ENCODE measurements around the gene SMAGP. TPM values are rescaled to one million over a fixed set of nuclear protein-coding genes. Genes with fewer than 3 reads are reported as not detected.

SMAGP gene
- total RNA-seq, 1 experiment from 2014 or later: 62.5 TPM

- CTCF ChIA-PET: no interaction called here
- peak overlapping the region; percentile 80 for H3K4me2 ChIP-seq (ENCODE audit: low read length)
- H3K27ac ChIP-seq (ENCODE audit: low read length): no peak overlapping the region
- H3K27me3 ChIP-seq (ENCODE audit: low read length): no peaks in the 10 kb centered on the region
- H3K4me3 ChIP-seq (ENCODE audit: low read length): peak overlapping the region; percentile 66
- no peak overlapping the region for H2AFZ ChIP-seq (ENCODE audit: low read length)
- peak overlapping the region; percentile 59; the same call in 1 of the 2 replicates for H3K9ac ChIP-seq (ENCODE audit: low read length)
- no peaks in the 10 kb centered on the region for H3K9me2 ChIP-seq (replicated peaks; ENCODE audit: low read length)
- no peaks in the 10 kb centered on the region for H4K20me1 ChIP-seq (ENCODE audit: low read length)
- TF ChIP-seq CTCF (conservative IDR thresholded peaks at IDR 0.05; ENCODE audit: low read depth, low read length) (no peak), EZH2phosphoT487 (IDR thresholded peaks at IDR 0.05; ENCODE audit: borderline replicate concordance, low read length) (no peak), EZH2 (IDR thresholded peaks at IDR 0.05; ENCODE audit: low read length, unreplicated experiment) (no peak)
- intact Hi-C loops (cut with micrococcal nuclease): no loop called here
- no peaks in the 10 kb centered on the region for H3F3A ChIP-seq (ENCODE audit: low read length, unreplicated experiment)
- no TSS peak for BruUV-seq (replicated peaks)
- no peaks in the 10 kb centered on the region for H3K79me2 ChIP-seq (ENCODE audit: low read length)
- ATAC-seq: peak; percentile 28
- H3K36me3 ChIP-seq (ENCODE audit: low read depth, low read length): no peaks in the 10 kb centered on the region
- H3K9me3 ChIP-seq (ENCODE audit: low read length): no peaks in the 10 kb centered on the region
- POLR2A ChIA-PET (ENCODE audit: unreplicated experiment): interaction anchor here (0.5 to 0.6 kb wide), 2 partner anchors 413 to 684 kb away, joined by 3 to 4 read pairs; no protein-coding TSS in a partner anchor
- H3K4me1 ChIP-seq (ENCODE audit: insufficient read depth, low read length): no peaks in the 10 kb centered on the region
- DNase-seq: no peak
Observed at GRCh38 chr12:51217133-51217967, 52.9 kb downstream of the SMAGP start.

- TF ChIP-seq CTCF (conservative IDR thresholded peaks at IDR 0.05; ENCODE audit: low read depth, low read length): no peak
- Histone ChIP-seq H3K9ac (ENCODE audit: low read length) (no peak overlapping the region), H3K4me2 (ENCODE audit: low read length) (no peak overlapping the region), H3F3A (ENCODE audit: low read length, unreplicated experiment) (no peaks in the 10 kb centered on the region), H3K27me3 (ENCODE audit: low read length) (no peaks in the 10 kb centered on the region), H3K4me3 (ENCODE audit: low read length) (no peak overlapping the region; the same call in 1 of the 2 replicates), H3K9me2 (replicated peaks; ENCODE audit: low read length) (no peaks in the 10 kb centered on the region), H3K9me3 (ENCODE audit: low read length) (no peaks in the 10 kb centered on the region), H3K4me1 (ENCODE audit: insufficient read depth, low read length) (no peaks in the 10 kb centered on the region), H4K20me1 (ENCODE audit: low read length) (no peaks in the 10 kb centered on the region), H3K27ac (ENCODE audit: low read length) (no peak overlapping the region), H3K79me2 (ENCODE audit: low read length) (no peaks in the 10 kb centered on the region), H3K36me3 (ENCODE audit: low read depth, low read length) (no peaks in the 10 kb centered on the region), H2AFZ (ENCODE audit: low read length) (no peak overlapping the region)
- BruUV-seq (replicated peaks): no TSS peak
- CTCF ChIA-PET: no interaction called here
- DNase-seq (no peak), ATAC-seq (no peak)
- intact Hi-C loops (cut with micrococcal nuclease): no loop called here
- POLR2A ChIA-PET (ENCODE audit: unreplicated experiment): no interaction called here
Observed at GRCh38 chr12:51216642-51217041, 53.6 kb downstream of the SMAGP start.

GRCh38 chr12:51214895-51215294, 55.3 kb downstream of the SMAGP start:
- H3K79me2 ChIP-seq (ENCODE audit: low read length): no peaks in the 10 kb centered on the region
- H3K4me3 ChIP-seq (ENCODE audit: low read length): no peak overlapping the region
- no TSS peak for BruUV-seq (replicated peaks)
- H3K9me2 ChIP-seq (replicated peaks; ENCODE audit: low read length): no peaks in the 10 kb centered on the region
- H3K4me2 ChIP-seq (ENCODE audit: low read length): no peak overlapping the region
- H3K27me3 ChIP-seq (ENCODE audit: low read length): no peaks in the 10 kb centered on the region
- ATAC-seq: no peak
- H3K9ac ChIP-seq (ENCODE audit: low read length): no peak overlapping the region
- intact Hi-C loops (cut with micrococcal nuclease): no loop called here
- no peaks in the 10 kb centered on the region for H3F3A ChIP-seq (ENCODE audit: low read length, unreplicated experiment)
- no peak overlapping the region for H3K27ac ChIP-seq (ENCODE audit: low read length)
- CTCF ChIA-PET: no interaction called here
- no peak for DNase-seq
- H2AFZ ChIP-seq (ENCODE audit: low read length): no peak overlapping the region
- H3K4me1 ChIP-seq (ENCODE audit: insufficient read depth, low read length): no peaks in the 10 kb centered on the region
- POLR2A ChIA-PET (ENCODE audit: unreplicated experiment): no interaction called here
- no peaks in the 10 kb centered on the region for H3K36me3 ChIP-seq (ENCODE audit: low read depth, low read length)
- no peaks in the 10 kb centered on the region for H4K20me1 ChIP-seq (ENCODE audit: low read length)
- TF ChIP-seq EZH2 (IDR thresholded peaks at IDR 0.05; ENCODE audit: low read length, unreplicated experiment) (no peak), CTCF (conservative IDR thresholded peaks at IDR 0.05; ENCODE audit: low read depth, low read length) (no peak), EZH2phosphoT487 (IDR thresholded peaks at IDR 0.05; ENCODE audit: borderline replicate concordance, low read length) (no peak)
- no peaks in the 10 kb centered on the region for H3K9me3 ChIP-seq (ENCODE audit: low read length)

Measured in PC-3 (cell line).